ENCODE measurements around the gene KCNK10.

KCNK10 gene

GRCh38 chr14:88321692-88322503 is 1.2 kb downstream of the KCNK10 start:
- no peak for DNase-seq

DNA sequence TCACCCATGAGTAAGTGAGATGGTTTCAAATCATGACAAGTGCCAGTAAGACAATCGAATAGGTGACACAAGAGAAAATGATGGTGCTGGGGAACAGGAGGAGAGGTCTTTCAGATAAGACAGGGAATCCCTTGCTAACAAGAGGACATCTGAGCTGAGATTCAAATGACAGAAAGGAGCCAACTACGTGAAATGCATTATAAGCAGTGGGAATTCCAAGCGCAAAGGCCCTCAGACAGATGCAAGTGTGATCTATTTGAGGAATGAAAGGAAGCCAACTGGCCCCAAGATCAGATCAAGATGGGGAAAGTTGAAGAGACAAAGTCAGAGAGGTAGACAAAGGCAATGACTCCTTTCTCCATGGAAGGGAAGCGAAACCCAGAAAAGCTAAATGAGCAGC is 4.7 kb downstream of the KCNK10 start:
- DNase-seq: no peak

DNA sequence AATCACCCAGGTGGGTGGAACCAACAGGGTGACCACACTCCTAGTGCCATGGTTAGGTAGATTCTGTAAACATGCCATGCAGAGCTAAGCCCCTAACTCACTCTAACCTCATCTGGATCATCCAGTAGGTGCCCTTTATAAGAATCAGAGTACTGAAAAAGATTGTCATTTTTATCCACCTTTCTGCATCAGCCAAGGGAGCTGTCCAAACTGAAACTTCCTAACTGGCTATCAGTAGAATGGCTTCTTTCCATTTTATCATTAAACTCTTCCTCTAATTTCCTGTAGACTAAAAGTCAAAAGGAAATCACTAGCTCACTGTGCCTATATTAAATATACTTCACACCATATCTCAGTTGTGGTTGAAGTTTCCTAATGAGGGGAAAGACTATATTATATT is 6.5 kb downstream of the KCNK10 start:
- DNase-seq: no peak

DNA sequence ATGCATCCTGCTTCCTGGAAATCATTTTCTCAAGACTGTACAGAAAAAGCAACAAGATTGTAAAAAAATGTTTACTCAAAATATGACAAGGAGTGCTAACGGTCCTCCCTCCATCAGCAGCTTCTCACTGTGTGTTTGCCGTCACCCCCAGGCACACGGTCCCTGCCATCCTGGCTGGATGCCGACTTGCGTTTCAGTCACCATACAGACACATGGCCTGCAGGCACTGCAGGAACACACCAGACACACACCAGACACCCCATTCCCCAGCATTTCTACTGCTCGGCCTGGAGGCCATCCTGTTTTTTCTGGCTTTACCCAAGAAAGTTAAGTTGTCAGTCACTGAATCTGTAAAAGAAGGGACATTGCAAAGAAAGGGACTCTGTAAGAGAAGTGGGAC is 10.8 kb downstream of the KCNK10 start:
- DNase-seq: no peak

DNA sequence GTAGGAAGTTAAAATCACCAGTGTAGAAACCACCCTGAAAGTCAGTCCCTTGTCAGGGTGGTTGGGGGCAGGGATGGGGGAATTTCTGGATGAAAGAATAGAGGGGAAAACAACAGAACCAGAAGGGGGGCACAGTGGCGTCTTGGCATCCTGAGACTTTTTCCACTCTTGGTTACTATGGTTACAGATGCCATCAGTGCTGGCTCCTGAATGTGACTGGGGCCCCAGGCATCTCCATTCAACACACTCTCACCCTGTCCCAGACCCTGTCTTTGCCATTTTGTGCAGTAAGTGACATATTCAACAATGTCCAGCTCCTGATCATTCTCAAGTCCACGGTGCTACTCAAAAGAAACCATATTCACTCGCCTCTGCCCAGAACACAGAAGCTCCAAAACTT is 11.3 kb downstream of the KCNK10 start:
- no peak for DNase-seq

DNA sequence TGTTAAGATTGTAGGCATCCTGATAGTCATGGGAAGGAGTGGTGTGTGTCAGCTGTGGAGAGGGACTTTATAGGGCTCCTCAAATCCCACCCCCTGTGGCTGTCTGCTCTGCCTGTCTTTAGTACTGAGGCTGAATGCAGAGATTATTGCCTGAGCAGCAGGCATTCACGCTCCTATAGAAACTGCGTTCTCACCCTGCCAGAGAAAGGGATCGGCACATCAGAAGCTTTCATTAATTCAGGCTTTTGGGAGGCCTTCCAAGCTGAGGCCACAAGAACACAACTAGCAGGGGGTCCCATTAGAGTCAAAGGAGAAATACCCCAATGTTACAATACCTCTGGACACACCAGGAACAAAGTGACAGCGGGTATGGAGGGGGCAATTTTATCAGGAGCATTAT is 12.6 kb downstream of the KCNK10 start:
- DNase-seq: no peak

DNA sequence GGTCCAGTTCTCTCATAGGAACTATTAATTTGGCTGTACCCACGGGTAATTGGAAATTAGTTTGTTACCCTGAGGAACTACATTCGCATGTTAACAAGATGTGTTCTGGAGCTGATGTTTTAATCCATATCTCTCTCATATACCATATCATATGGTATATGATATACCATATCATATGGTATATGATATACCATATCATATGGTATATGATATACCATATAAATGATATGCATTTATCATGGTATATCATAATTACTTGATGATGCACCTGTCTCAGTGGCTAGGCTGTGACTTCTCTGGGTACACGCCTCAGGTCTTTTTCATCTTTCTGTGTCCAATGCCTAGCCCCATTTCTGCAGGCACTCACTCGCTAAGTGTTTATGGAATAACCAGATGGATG is 13.0 kb downstream of the KCNK10 start:
- DNase-seq: no peak

DNA sequence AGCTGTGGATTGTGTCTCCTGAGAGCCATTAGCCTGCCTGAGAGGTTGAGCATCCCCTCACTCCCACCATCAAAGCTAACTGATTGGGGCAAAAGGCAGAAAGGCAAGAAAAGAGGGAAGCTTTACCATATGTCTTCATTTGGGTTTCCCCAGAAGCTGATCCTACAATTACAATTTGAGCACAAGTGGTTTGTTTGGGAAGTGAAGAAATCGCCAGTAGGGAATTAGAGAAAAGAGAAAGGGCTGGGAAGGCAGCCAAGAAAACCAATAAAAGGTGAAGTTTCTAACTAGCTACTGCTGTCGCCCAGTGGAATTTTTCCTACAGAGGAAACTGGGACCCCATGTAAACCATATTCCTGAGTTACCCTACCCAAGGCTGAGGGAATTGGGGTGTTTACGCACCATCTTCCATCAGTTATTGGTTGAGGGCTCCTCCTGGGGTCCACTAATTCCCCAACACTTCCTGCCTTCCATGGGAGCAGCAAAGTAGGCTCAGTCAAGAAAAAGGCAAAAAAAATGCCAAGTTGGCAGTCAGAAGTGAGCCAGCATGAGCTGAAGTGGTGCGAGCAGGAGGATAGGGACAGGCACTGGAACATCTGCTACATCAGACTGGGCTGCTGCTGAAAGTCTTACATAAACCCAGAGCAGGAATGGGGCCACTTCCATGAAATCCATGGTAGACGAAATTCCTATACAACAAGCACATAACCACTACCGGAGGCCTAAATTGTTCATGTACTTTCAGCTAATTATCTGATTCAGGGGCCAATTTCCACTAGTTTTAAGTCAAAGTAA is 17.3 kb downstream of the KCNK10 start:
- DNase-seq: no peak

GRCh38 chr14:88303041-88303440 is 20.0 kb downstream of the KCNK10 start:
- DNase-seq: no peak

DNA sequence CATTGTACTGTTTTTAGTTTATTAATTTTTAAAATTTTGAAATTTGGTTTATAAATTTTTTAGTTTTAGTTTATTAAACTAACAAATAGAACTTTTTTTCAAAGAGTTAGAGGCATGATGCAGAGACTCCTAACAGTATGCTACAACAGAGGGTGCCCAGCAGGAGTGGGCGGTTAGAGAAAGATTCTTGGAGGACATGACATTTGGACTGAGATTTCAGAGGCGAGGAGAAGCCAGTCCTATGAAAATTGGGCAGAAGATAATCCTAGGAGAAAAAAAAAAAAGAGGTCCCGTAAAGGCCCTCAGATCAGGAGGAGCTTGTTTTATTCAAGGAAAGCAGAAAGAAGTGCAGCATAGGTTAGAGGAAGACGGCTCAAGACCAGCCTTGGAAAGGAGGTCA is 21.7 kb downstream of the KCNK10 start:
- DNase-seq: no peak

DNA sequence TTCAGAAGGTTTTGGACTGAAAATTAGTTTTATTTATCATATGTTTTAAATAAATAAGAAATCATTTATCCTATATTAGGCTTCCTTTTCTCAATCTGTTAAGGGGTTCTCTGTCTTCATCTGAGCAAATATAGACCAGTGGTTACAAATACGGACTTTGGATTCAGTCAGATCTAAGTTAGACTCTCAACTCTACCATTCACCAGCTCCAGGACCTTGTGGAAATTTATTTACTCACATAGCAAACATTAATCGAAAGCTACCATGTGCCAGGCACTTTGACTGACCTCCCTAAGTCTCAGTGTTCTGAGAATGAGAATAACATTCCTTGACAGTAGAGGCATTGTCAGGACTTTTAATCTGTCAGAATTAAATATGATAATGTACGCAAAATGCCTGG is 22.3 kb downstream of the KCNK10 start:
- no peak for DNase-seq

GRCh38 chr14:88299865-88300530 is 23.1 kb downstream of the KCNK10 start:
- no peak for DNase-seq

DNA sequence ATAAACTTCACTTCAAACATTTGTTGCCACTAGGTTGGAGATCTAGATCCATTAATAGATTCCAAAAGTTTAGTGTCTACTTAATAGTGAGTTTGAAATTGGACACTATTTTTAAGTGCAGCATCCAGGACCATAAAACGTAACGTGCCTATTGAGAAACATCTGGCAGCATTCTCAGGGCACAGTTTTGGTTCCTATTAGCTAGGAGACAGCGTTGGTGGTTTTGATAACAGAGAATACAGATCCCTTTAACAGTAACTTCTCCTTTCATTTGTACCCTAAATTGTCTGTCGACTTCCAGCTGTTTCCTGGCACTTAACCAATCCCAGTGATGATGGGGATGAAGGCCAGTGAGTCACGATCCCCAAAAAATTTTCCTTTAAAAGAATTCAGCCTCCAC is 25.8 kb downstream of the KCNK10 start:
- no peak for DNase-seq

- no peak for DNase-seq
Observed at GRCh38 chr14:88296351-88296750, 26.7 kb downstream of the KCNK10 start.

DNA sequence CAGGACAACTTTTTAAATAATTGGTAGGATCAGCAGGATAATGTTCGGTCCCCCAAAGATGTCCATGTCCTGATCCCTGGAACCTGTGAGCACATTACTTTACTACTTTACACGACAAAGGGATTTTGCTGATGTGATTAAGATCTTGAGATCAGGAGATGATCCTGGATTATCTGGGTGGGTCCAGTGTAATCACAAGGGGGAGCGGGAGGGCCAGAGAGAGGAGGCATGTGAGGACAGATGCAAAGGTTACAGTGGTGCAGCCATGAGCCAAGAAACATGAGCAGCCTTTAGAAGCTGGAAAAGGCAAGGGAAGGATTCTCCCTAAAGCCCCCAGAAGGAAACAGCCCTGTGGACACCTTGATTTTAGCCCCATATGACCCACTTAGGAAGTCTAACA is 33.1 kb downstream of the KCNK10 start:
- no peak for DNase-seq

- DNase-seq: peak; percentile 4
Observed at GRCh38 chr14:88289234-88289633, 33.8 kb downstream of the KCNK10 start.

DNA sequence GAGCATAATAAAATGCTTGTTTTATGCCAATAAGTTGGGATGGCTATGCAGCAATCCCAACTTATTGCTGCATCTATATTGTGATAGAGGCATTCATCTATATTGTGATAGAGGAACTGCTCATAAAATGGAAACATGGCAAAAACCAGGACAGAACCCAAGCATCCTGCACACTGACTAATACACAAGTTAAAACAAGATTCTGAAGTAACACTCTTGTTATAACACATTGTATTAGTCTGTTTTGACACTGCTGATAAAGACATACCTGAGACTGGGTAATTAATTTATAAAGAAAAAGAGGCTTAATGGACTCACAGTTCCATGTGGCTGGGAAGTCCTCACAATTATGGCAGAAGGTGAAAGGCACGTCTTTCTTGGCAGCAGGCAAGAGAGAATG is 36.8 kb downstream of the KCNK10 start:
- no peak for DNase-seq

DNA sequence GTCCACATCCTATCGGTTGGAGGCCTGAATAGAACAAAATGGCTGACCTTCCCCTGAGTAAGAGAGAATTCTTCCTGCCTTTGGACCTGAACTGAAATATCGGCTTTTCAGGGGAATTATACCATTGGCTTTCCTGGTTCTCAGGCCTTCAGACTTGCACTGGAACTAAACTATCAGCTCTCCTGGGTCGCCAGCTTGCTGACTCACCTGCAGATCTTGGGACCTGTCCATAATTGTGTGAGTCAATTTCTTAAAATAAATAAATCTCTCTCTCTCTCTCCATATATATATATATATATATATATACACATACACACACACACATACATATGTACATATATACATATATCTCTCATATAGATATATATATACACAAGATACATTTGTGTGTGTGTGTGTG is 41.6 kb downstream of the KCNK10 start:
- no peak for DNase-seq

GRCh38 chr14:88276923-88277596 is 46.0 kb downstream of the KCNK10 start:
- no peak for DNase-seq

- no peak for DNase-seq
Observed at GRCh38 chr14:88272390-88273269, 50.4 kb downstream of the KCNK10 start.

GRCh38 chr14:88271205-88271604 is 51.9 kb downstream of the KCNK10 start:
- DNase-seq: no peak

GRCh38 chr14:88270776-88271175 is 52.3 kb downstream of the KCNK10 start:
- DNase-seq: no peak
